ENCODE data around the gene SELENOF.
"Not testable (repeated sequence)": the region's sequence is repeated elsewhere in the genome, so short reads cannot be mapped to it uniquely, and the experiment has no call there.

Gene SELENOF

GRCh38 chr1:86833461-86834215 lies 80.3 kb downstream of the SELENOF start:
- no peak overlapping the region for H3K27ac ChIP-seq (ENCODE audit: low read depth, low read length)
- H3K4me3 ChIP-seq (ENCODE audit: low read depth, low read length): no peak overlapping the region
- H3K36me3 ChIP-seq (ENCODE audit: control insufficient read depth, insufficient read depth, low read length): no peaks in the 10 kb centered on the region
- H3K4me1 ChIP-seq (ENCODE audit: control insufficient read depth, insufficient read depth, low read length): no peaks in the 10 kb centered on the region
- no peak overlapping the region for H3K9ac ChIP-seq (ENCODE audit: low read depth, low read length)
- H3K27me3 ChIP-seq (ENCODE audit: control insufficient read depth, insufficient read depth, low read length): no peaks in the 10 kb centered on the region
- H3K9me3 ChIP-seq (ENCODE audit: control insufficient read depth, insufficient read depth, low read length): no peaks in the 10 kb centered on the region

GRCh38 chr1:86832433-86832832 lies 81.5 kb downstream of the SELENOF start:
- Histone ChIP-seq H3K27me3 (ENCODE audit: control insufficient read depth, insufficient read depth, low read length) (no peaks in the 10 kb centered on the region), H3K9ac (ENCODE audit: low read depth, low read length) (no peak overlapping the region), H3K4me1 (ENCODE audit: control insufficient read depth, insufficient read depth, low read length) (no peaks in the 10 kb centered on the region), H3K27ac (ENCODE audit: low read depth, low read length) (no peak overlapping the region), H3K9me3 (ENCODE audit: control insufficient read depth, insufficient read depth, low read length) (no peaks in the 10 kb centered on the region), H3K36me3 (ENCODE audit: control insufficient read depth, insufficient read depth, low read length) (no peaks in the 10 kb centered on the region), H3K4me3 (ENCODE audit: low read depth, low read length) (no peak overlapping the region)

GRCh38 chr1:86829321-86829720 lies 84.6 kb downstream of the SELENOF start:
- Histone ChIP-seq H3K9me3 (ENCODE audit: control insufficient read depth, insufficient read depth, low read length) (no peaks in the 10 kb centered on the region), H3K4me1 (ENCODE audit: control insufficient read depth, insufficient read depth, low read length) (no peaks in the 10 kb centered on the region), H3K27me3 (ENCODE audit: control insufficient read depth, insufficient read depth, low read length) (no peaks in the 10 kb centered on the region), H3K36me3 (ENCODE audit: control insufficient read depth, insufficient read depth, low read length) (no peaks in the 10 kb centered on the region), H3K27ac (ENCODE audit: low read depth, low read length) (no peak overlapping the region), H3K4me3 (ENCODE audit: low read depth, low read length) (no peak overlapping the region), H3K9ac (ENCODE audit: low read depth, low read length) (no peak overlapping the region)

- Histone ChIP-seq H3K4me1 (ENCODE audit: control insufficient read depth, insufficient read depth, low read length) (peaks cover 11% of the 10 kb centered on the region; the same call in 1 of the 2 replicates), H3K36me3 (ENCODE audit: control insufficient read depth, insufficient read depth, low read length) (no peaks in the 10 kb centered on the region), H3K27ac (ENCODE audit: low read depth, low read length) (no peak overlapping the region), H3K9me3 (ENCODE audit: control insufficient read depth, insufficient read depth, low read length) (no peaks in the 10 kb centered on the region), H3K27me3 (ENCODE audit: control insufficient read depth, insufficient read depth, low read length) (no peaks in the 10 kb centered on the region), H3K9ac (ENCODE audit: low read depth, low read length) (no peak overlapping the region), H3K4me3 (ENCODE audit: low read depth, low read length) (no peak overlapping the region)
Measured at GRCh38 chr1:86828024-86828423, 85.9 kb downstream of the SELENOF start.

GRCh38 chr1:86826856-86827255 lies 87.1 kb downstream of the SELENOF start:
- Histone ChIP-seq H3K9me3 (ENCODE audit: control insufficient read depth, insufficient read depth, low read length) (no peaks in the 10 kb centered on the region), H3K9ac (ENCODE audit: low read depth, low read length) (no peak overlapping the region), H3K27me3 (ENCODE audit: control insufficient read depth, insufficient read depth, low read length) (no peaks in the 10 kb centered on the region), H3K4me3 (ENCODE audit: low read depth, low read length) (no peak overlapping the region), H3K4me1 (ENCODE audit: control insufficient read depth, insufficient read depth, low read length) (peaks cover 11% of the 10 kb centered on the region; the same call in 1 of the 2 replicates), H3K27ac (ENCODE audit: low read depth, low read length) (no peak overlapping the region), H3K36me3 (ENCODE audit: control insufficient read depth, insufficient read depth, low read length) (no peaks in the 10 kb centered on the region)

- H3K9ac ChIP-seq (ENCODE audit: low read depth, low read length): no peak overlapping the region
- no peak overlapping the region for H3K4me3 ChIP-seq (ENCODE audit: low read depth, low read length)
- no peaks in the 10 kb centered on the region for H3K27me3 ChIP-seq (ENCODE audit: control insufficient read depth, insufficient read depth, low read length)
- H3K27ac ChIP-seq (ENCODE audit: low read depth, low read length): no peak overlapping the region
- H3K36me3 ChIP-seq (ENCODE audit: control insufficient read depth, insufficient read depth, low read length): no peaks in the 10 kb centered on the region
- H3K9me3 ChIP-seq (ENCODE audit: control insufficient read depth, insufficient read depth, low read length): no peaks in the 10 kb centered on the region
- peaks cover 11% of the 10 kb centered on the region; the same call in 1 of the 2 replicates for H3K4me1 ChIP-seq (ENCODE audit: control insufficient read depth, insufficient read depth, low read length)
Measured at GRCh38 chr1:86825319-86825718, 88.6 kb downstream of the SELENOF start.

GRCh38 chr1:86823821-86824500 lies 90.0 kb downstream of the SELENOF start:
- no peaks in the 10 kb centered on the region for H3K9me3 ChIP-seq (ENCODE audit: control insufficient read depth, insufficient read depth, low read length)
- peaks cover 11% of the 10 kb centered on the region; the same call in 1 of the 2 replicates for H3K4me1 ChIP-seq (ENCODE audit: control insufficient read depth, insufficient read depth, low read length)
- no peaks in the 10 kb centered on the region for H3K36me3 ChIP-seq (ENCODE audit: control insufficient read depth, insufficient read depth, low read length)
- no peak overlapping the region for H3K9ac ChIP-seq (ENCODE audit: low read depth, low read length)
- peak overlapping the region; percentile 61 for H3K27ac ChIP-seq (ENCODE audit: low read depth, low read length)
- no peak overlapping the region for H3K4me3 ChIP-seq (ENCODE audit: low read depth, low read length)
- H3K27me3 ChIP-seq (ENCODE audit: control insufficient read depth, insufficient read depth, low read length): no peaks in the 10 kb centered on the region

GRCh38 chr1:86823386-86823785 lies 90.5 kb downstream of the SELENOF start:
- Histone ChIP-seq H3K9ac (ENCODE audit: low read depth, low read length) (no peak overlapping the region), H3K36me3 (ENCODE audit: control insufficient read depth, insufficient read depth, low read length) (no peaks in the 10 kb centered on the region), H3K9me3 (ENCODE audit: control insufficient read depth, insufficient read depth, low read length) (no peaks in the 10 kb centered on the region), H3K27me3 (ENCODE audit: control insufficient read depth, insufficient read depth, low read length) (no peaks in the 10 kb centered on the region), H3K27ac (ENCODE audit: low read depth, low read length) (peak overlapping the region; percentile 61), H3K4me1 (ENCODE audit: control insufficient read depth, insufficient read depth, low read length) (peaks cover 11% of the 10 kb centered on the region; the same call in 1 of the 2 replicates), H3K4me3 (ENCODE audit: low read depth, low read length) (no peak overlapping the region)

GRCh38 chr1:86822459-86822858 lies 91.5 kb downstream of the SELENOF start:
- H3K9me3 ChIP-seq (ENCODE audit: control insufficient read depth, insufficient read depth, low read length): no peaks in the 10 kb centered on the region
- no peak overlapping the region for H3K27ac ChIP-seq (ENCODE audit: low read depth, low read length)
- no peak overlapping the region for H3K9ac ChIP-seq (ENCODE audit: low read depth, low read length)
- no peaks in the 10 kb centered on the region for H3K36me3 ChIP-seq (ENCODE audit: control insufficient read depth, insufficient read depth, low read length)
- H3K4me3 ChIP-seq (ENCODE audit: low read depth, low read length): no peak overlapping the region
- no peaks in the 10 kb centered on the region for H3K27me3 ChIP-seq (ENCODE audit: control insufficient read depth, insufficient read depth, low read length)
- H3K4me1 ChIP-seq (ENCODE audit: control insufficient read depth, insufficient read depth, low read length): peaks cover 13% of the 10 kb centered on the region; the same call in 1 of the 2 replicates

- no peak overlapping the region for H3K4me3 ChIP-seq (ENCODE audit: low read depth, low read length)
- H3K4me1 ChIP-seq (ENCODE audit: control insufficient read depth, insufficient read depth, low read length): peaks cover 13% of the 10 kb centered on the region; the same call in 1 of the 2 replicates
- no peak overlapping the region for H3K9ac ChIP-seq (ENCODE audit: low read depth, low read length)
- H3K9me3 ChIP-seq (ENCODE audit: control insufficient read depth, insufficient read depth, low read length): no peaks in the 10 kb centered on the region
- H3K27ac ChIP-seq (ENCODE audit: low read depth, low read length): no peak overlapping the region
- H3K27me3 ChIP-seq (ENCODE audit: control insufficient read depth, insufficient read depth, low read length): no peaks in the 10 kb centered on the region
- H3K36me3 ChIP-seq (ENCODE audit: control insufficient read depth, insufficient read depth, low read length): no peaks in the 10 kb centered on the region
Measured at GRCh38 chr1:86821956-86822355, 92.0 kb downstream of the SELENOF start.

- not testable (repeated sequence) for H3K4me3 ChIP-seq (ENCODE audit: low read depth, low read length); H3K36me3 ChIP-seq (ENCODE audit: control insufficient read depth, insufficient read depth, low read length); H3K9me3 ChIP-seq (ENCODE audit: control insufficient read depth, insufficient read depth, low read length); H3K27me3 ChIP-seq (ENCODE audit: control insufficient read depth, insufficient read depth, low read length); H3K27ac ChIP-seq (ENCODE audit: low read depth, low read length); H3K9ac ChIP-seq (ENCODE audit: low read depth, low read length)
- H3K4me1 ChIP-seq (ENCODE audit: control insufficient read depth, insufficient read depth, low read length): peaks cover 13% of the 10 kb centered on the region; the same call in 1 of the 2 replicates
Measured at GRCh38 chr1:86819970-86820369, 94.0 kb downstream of the SELENOF start.
